Measurements from ENCODE around the gene YPEL1.

YPEL1 gene

GRCh38 chr22:21665047-21665851 is 70.3 kb downstream of the YPEL1 start:
- Histone ChIP-seq H3K36me3 (peaks cover 6% of the 10 kb centered on the region; the same call in 1 of the 2 replicates), H3K9me3 (ENCODE audit: severe bottlenecking) (no peaks in the 10 kb centered on the region), H3K27ac (peak overlapping the region; percentile 70), H3K4me3 (ENCODE audit: low read depth, low read length) (peak overlapping the region; percentile 96), H3K27me3 (ENCODE audit: insufficient read depth, low read depth, severe bottlenecking) (no peaks in the 10 kb centered on the region)
- no peak for DNase-seq
- TF ChIP-seq CTCF (IDR thresholded peaks at IDR 0.05; ENCODE audit: low read depth, low read length) = no peak

DNA sequence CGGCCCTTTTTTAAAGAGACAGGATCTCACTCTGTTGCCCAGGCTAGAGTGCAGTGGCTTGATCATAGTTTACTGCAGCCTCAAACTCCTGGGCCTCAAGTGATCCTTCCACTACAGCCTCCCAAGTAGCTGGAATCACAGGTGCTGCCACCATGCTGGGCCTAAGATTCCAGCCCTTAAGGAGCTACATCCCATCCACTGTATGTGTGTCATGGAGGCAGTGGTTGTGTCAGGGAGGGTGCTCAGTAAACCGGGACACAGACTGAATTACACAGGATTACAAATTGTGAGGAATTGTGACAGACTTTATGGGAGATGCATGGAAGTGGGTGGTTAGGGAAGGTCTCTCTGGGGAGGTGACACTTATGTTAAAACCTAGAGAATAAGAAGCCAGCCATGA is 71.9 kb downstream of the YPEL1 start:
- H3K36me3 ChIP-seq = peaks cover 3% of the 10 kb centered on the region; the same call in 1 of the 2 replicates
- DNase-seq = no peak
- H3K27ac ChIP-seq = no peak overlapping the region
- H3K4me3 ChIP-seq (ENCODE audit: low read depth, low read length) = no peak overlapping the region
- H3K9me3 ChIP-seq (ENCODE audit: severe bottlenecking) = no peaks in the 10 kb centered on the region
- no peak for TF ChIP-seq CTCF (IDR thresholded peaks at IDR 0.05; ENCODE audit: low read depth, low read length)
- no peaks in the 10 kb centered on the region for H3K27me3 ChIP-seq (ENCODE audit: insufficient read depth, low read depth, severe bottlenecking)

- TF ChIP-seq CTCF (IDR thresholded peaks at IDR 0.05; ENCODE audit: low read depth, low read length) = no peak
- no peak for DNase-seq
- no peak overlapping the region for H3K27ac ChIP-seq
These were observed 73.6 kb downstream of the YPEL1 start for GRCh38 chr22:21661991-21662390.

DNA sequence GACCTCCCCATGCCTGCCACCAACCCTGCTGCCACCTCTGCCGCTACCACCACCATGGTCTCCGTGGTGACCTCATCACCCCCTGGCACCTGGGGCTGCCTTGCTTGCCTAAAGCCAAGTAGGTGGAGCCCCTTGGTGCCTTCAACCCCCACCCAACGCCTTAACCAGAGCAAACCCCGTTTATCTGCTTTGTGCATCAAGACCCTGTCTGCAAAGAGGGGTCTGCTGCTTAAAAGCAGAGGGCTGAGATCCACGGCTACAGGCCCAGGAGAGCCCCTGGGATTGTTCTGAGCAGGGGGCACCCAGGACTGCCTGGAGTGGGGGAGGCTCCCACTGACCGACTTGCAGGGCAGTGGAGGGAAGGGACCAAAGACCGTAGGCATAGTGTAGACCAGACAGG is 74.7 kb downstream of the YPEL1 start:
- Histone ChIP-seq H3K9me3 (ENCODE audit: severe bottlenecking) (no peaks in the 10 kb centered on the region), H3K4me3 (ENCODE audit: low read depth, low read length) (no peak overlapping the region), H3K27ac (no peak overlapping the region), H3K36me3 (peaks cover 8% of the 10 kb centered on the region), H3K27me3 (ENCODE audit: insufficient read depth, low read depth, severe bottlenecking) (no peaks in the 10 kb centered on the region)
- no peak for DNase-seq
- TF ChIP-seq CTCF (IDR thresholded peaks at IDR 0.05; ENCODE audit: low read depth, low read length) = no peak

More at GRCh38 chr22:21661991-21662390, 73.6 kb downstream of the YPEL1 start:
- no peaks in the 10 kb centered on the region for H3K27me3 ChIP-seq (ENCODE audit: insufficient read depth, low read depth, severe bottlenecking)
- no peaks in the 10 kb centered on the region; the same call in 1 of the 2 replicates for H3K36me3 ChIP-seq
- H3K4me3 ChIP-seq (ENCODE audit: low read depth, low read length) = no peak overlapping the region
- no peaks in the 10 kb centered on the region for H3K9me3 ChIP-seq (ENCODE audit: severe bottlenecking)

DNA sequence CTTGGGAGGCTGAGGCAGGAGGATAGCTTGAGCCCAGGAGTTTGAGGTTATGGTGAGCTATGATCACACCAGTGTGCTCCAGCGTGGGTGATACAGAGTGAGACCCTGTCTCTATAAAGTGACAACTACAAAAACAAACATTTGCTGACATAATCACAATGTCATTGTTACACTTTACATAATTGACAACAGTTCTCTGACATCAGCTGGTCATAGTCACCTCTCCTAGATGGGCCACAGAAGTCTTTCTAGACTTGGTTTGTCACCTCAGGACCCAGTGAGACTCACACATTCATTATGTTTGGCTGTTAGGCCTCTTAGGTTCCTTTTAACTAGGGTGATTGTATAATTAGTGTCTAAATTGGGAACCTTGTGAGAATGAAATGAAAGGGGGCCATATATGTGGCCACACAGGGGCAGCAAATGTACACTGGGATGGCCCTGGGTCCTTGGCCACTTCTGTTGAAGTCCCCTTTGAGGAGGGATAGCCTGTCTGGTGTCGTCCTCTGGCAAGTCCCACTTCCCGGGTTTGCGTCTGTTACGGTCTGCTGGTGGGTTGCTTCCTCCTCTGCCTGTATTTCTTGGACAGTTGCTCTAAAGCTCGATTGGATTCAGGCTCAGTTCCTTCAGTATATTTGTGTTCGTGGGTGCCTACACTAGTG is 75.6 kb downstream of the YPEL1 start:
- no peaks in the 10 kb centered on the region for H3K27me3 ChIP-seq (ENCODE audit: insufficient read depth, low read depth, severe bottlenecking)
- DNase-seq = no peak
- no peak overlapping the region for H3K4me3 ChIP-seq (ENCODE audit: low read depth, low read length)
- H3K36me3 ChIP-seq = peaks cover 17% of the 10 kb centered on the region
- 0 out of 2 replicates have a peak, but pooled peaks have one; percentile 5 for TF ChIP-seq CTCF (IDR thresholded peaks at IDR 0.05; ENCODE audit: low read depth, low read length)
- H3K27ac ChIP-seq = no peak overlapping the region
- H3K9me3 ChIP-seq (ENCODE audit: severe bottlenecking) = no peaks in the 10 kb centered on the region

All from WERI-Rb-1 (cell line).